ENCODE data around the gene PDCD1.
"Not testable (repeated sequence)": the region's sequence is repeated elsewhere in the genome, so short reads cannot be mapped to it uniquely, and the experiment has no call there.

PDCD1 gene

DNA sequence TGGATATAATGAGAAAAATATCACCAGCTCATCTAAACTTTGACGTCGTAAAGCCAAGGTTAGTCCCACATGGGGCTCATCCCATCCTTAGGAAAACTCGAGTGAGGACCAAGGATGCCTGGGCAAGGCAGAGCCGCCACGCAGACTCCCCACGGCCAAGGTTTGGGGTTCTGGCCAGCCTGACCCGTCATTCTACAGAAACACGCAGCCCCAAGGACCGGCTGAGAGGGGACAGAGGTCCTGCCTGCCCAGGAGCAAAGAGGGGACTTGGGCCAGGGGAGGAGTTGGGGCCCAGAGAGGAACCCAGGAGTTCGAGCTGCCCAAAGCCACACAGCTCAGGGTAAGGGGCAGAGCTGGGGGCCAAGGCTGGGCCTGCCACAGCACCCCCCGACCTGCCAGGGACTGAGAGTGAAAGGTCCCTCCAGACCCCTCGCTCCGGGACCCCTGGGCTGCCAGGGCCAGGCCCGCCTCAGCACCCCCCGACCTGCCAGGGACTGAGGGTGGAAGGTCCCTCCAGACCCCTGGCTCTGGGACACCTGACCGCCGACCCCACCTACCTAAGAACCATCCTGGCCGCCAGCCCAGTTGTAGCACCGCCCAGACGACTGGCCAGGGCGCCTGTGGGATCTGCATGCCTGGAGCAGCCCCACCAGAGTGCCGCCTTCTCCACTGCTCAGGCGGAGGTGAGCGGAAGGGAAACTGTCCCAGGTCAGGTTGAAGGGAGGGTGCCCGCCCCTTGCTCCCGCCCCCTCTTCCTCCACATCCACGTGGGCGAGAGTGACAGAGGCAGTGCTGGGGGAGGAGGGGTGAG lies at the start of gene PDCD1:
TSS of gene PDCD1 (minus strand) at position 689 of the 811 bp plus-strand sequence. CDS start at position 633, 56 bp downstream.
- no peak for TF ChIP-seq POLR2A (IDR thresholded peaks at IDR 0.05; ENCODE audit: low read depth, low read length)
- no peak for FAIRE-seq
- no peak for DNase-seq (ENCODE audit: insufficient read length, low spot score)

DNA sequence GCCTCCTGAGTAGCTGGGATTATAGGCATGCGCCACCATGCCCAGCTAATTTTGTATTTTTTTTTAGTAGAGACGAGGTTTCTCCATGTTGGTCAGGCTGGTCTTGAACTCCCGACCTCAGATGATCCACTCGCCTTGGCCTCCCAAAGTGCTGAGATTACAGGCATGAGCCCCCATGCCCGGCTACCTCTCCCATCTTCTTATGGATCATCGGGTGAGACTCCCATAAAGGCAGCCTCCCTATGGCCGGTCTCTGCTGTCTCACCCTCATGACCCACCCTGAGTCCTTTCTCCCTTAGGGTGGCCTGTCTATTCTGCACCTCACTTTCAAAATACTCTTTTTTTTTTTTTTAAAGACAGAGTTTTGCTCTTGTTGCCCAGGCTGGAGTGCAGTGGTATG lies 49.1 kb upstream of the PDCD1 start:
- FAIRE-seq; DNase-seq (ENCODE audit: insufficient read length, low spot score): not testable (repeated sequence)

DNA sequence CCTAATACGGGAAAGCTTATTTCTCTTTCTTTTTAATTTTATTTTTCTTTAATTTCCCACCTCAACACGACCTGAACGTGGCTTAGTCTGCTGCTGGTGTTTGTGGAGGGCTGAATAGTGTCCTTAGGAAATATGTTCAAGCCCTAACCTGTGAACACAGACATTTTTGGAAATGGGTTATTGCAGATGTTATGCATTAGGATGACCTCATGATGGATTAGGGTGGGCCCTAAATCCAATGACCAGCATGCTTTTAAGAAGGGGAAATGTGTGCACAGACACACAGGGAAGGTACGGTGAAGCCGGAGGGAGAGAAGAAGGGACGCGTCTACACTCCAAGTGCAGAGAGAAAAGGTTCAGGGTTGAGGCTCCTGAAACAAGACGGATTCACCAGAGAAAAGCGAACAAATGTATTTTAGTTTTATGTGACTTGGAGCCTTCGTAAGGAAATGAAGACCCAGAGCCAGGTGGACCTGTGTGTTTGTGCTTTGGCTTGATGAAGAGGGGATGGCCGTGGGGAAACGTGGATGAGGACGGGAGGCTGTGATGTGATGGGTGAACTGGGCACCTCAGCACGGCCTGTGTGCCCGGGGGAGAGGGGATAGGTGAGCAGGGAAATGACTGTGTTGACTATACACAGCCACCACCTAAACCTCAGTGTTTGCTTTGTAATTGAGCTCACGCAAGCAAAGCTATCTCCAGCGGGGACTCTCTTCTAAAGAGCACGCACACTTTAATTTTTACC lies 48.3 kb upstream of the PDCD1 start:
- FAIRE-seq (no peak), DNase-seq (ENCODE audit: insufficient read length, low spot score) (no peak)
- TF ChIP-seq POLR2A (IDR thresholded peaks at IDR 0.05; ENCODE audit: low read depth, low read length) = no peak

DNA sequence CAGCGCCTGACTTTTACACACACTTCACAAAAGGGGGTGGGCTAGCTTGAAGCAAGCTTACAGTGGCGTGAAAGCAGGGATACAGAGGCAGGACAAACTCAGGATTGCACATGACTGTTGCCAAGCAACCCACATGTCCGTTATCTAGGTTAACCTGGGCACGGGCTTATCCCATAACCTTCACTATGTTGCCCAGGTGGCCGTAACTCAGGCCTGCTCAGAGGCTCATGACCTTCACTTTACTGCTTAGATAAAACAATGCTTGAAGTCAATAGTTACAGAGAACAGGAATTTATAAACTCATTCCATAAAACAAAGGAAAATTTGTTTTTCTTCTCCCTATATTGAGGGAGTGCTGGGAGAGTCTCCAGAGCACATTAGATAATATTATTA lies 47.7 kb upstream of the PDCD1 start:
- not testable (repeated sequence) for FAIRE-seq

DNA sequence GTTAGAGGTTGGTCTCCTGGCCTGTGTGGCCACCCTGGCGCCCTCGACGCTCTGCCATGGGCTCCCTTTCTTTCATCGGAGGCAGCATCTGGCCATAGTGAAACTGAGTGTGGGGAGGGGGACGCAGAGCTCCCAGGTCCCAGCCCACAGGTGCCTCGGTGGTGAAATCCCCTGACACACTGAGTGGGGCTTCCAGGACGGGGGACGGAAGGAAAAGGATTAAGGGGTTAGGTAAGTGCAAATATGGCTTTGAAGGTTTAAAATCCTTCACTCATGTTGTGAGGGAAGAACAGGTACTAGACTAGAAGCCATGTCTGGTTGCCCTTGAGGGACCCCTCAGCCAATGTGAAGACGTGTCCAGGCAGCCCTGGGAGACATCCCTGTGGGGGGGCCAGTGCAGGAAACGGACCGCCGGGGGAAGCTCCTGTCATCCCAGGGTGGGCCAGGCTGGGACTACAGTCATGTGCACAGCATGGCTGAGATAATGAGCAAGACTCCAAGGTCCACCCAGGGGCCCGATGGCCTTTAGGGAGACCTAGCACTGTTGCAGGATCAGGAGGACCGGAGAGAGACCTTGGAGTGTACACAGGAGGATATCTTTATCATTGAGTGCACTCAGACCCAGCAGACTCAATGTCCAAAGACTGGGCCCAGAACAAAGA lies 47.2 kb upstream of the PDCD1 start:
- no peak for TF ChIP-seq POLR2A (IDR thresholded peaks at IDR 0.05; ENCODE audit: low read depth, low read length)
- DNase-seq (ENCODE audit: insufficient read length, low spot score) = no peak

More for the DNA sequence above, 47.7 kb upstream of the PDCD1 start:
- not testable (repeated sequence) for DNase-seq (ENCODE audit: insufficient read length, low spot score)

DNA sequence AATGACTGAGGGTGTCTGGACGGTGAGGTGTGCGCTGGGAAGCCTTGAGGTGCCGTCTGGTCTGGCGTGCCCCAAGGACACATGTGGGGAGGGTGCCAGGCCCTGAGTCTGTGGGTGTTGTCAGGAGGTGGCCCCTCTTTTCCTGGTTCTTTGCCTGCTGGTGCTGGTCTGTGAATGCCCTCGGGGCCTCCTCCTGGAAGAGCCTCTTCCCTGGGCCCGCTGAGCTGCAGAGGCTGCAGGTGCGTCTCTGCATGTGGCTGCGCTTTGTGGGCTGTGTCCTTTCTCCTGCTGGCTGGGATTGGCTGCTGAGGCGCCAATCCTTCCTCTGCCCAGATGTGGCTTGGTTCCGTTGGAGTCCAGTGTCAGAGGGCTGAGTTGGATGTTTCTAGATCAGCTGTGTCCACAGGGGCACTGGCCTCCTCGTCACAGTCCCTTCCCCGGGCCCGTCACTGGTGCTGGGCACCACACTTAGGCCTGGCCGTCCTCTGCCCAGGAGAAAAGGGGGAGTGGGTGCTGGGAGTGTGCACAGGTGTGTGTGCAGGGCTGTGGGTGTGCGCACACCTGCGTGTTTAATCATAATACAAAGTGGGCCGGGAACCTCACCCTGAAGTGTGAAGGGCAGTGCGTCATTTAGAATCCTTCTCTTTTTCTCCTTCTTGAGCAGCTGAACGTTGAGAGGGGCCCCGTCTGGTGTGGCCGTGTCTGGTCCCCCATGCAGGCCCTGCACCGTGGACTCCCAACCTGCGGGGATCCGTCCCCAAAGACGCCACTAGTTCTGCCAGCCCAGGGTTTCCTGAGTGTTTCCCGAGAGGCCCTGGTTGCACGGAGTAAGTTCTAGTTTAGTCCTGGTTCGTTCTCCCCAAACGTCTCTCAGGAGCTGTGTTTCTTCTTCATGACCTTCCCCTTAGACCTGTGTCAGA lies 46.4 kb upstream of the PDCD1 start:
- DNase-seq (ENCODE audit: insufficient read length, low spot score) = no peak
- no peak for FAIRE-seq
- TF ChIP-seq POLR2A (IDR thresholded peaks at IDR 0.05; ENCODE audit: low read depth, low read length) = no peak

More for the DNA sequence above, 47.2 kb upstream of the PDCD1 start:
- FAIRE-seq = no peak

DNA sequence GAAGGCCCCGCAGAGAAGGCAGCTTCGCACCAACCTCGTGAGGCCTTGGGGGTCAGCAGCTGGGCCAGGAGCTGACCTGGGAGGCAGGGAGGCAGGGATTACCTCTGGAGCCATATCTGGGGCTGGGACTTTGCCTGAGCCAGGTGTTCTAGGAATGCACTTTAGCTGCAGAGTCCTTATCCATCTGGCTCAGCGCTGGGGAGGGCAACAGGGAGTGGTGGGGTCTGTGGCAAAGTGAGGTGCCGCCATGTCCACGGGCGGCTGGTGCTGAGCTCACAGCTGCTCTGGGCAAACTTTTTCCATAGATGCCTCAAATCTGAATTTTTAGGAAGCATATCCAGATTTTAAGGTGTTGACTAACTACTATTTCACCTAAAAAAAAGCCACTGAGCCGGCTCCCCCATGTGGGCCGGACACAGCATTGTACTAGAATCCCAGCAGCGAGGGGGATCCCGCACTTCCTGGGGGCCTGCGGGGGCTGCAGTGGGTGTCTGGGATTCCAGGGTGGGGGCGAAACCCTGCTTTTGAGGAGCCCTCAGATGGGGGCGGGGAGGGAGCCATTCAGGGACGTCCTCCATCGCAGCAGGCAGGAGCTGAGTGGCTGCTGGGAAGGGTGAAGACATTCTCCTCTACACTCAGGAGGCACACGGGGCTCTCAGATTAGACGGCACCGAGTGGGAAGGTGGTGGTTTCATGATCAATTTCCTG lies 45.5 kb upstream of the PDCD1 start:
- no peak for TF ChIP-seq POLR2A (IDR thresholded peaks at IDR 0.05; ENCODE audit: low read depth, low read length)
- DNase-seq (ENCODE audit: insufficient read length, low spot score) (no peak), FAIRE-seq (no peak)

DNA sequence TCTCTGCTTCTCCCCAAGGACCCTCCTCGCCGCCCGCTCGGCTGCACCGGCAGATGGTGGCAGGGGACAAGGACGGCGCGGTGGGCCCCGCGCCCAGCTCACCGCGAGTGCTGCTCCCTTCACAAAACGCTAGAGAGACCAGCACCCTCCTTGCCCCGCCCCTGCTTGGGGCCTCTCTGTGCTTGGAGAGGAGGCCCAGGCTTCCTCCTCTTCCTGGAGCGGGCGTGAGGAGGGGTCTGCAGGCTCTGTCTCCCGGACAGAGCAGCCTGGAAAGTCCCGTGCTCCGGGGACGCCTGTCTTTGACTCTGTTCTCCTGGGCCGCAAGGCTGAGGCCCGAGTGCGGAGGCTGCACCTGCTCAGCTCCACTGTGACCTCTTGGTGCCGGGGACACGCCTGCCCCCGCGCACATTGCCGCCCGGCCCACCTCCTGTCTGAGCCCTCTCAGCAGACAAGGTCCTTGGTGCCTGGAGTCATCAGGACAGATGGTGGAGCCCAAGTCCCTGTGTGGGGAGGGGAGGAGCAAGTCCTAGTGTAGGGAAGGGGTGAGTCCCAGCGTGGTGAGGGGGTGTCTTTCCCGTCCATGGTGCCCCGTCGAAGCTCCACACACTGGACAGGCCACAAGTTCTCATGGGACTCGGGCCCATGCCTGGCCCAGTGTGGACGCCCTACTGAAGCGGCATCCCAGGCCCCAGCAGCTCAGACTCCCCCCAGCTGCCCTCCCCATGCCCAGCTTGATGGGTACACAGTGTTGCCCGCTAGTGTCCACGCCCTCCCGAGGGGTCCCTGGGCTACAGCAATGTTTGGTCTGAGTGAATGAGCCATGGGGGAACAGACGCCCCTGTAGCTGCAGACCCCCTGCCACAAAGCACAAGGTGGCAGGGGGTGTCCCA lies 44.7 kb upstream of the PDCD1 start:
- no peak for FAIRE-seq
- no peak for TF ChIP-seq POLR2A (IDR thresholded peaks at IDR 0.05; ENCODE audit: low read depth, low read length)
- no peak for DNase-seq (ENCODE audit: insufficient read length, low spot score)

DNA sequence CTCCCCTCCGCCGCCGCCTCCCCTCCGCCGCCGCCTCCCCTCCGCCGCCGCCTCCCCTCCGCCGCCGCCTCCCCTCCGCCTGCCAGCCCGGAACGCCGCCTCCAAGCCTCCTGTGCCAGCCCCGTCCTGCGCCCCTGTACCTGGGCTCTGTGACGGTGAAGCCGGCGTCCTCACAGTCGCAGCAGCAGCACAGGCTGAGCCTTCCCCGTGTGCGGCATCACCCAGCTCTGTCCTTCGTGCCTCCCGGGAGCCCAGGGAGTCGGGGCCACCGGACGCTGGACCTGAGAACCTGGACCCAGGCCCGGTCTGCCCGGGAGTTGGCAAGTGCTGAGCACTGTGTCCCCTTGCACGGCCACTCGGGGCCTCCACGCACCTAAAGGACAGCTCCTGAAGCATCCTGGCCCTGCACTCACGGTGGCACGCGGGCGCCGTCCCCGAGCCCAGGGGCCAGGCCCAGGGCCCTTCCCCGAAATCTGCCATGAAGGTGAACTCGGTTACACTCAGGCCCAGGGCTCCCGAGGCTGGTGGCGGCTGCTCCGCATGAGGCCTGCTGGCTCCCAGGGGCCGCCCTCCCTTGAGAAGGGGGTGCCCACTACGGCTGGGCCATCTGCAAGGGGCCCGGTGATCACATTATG lies 43.8 kb upstream of the PDCD1 start:
- no peak for TF ChIP-seq POLR2A (IDR thresholded peaks at IDR 0.05; ENCODE audit: low read depth, low read length)
- FAIRE-seq = no peak

DNA sequence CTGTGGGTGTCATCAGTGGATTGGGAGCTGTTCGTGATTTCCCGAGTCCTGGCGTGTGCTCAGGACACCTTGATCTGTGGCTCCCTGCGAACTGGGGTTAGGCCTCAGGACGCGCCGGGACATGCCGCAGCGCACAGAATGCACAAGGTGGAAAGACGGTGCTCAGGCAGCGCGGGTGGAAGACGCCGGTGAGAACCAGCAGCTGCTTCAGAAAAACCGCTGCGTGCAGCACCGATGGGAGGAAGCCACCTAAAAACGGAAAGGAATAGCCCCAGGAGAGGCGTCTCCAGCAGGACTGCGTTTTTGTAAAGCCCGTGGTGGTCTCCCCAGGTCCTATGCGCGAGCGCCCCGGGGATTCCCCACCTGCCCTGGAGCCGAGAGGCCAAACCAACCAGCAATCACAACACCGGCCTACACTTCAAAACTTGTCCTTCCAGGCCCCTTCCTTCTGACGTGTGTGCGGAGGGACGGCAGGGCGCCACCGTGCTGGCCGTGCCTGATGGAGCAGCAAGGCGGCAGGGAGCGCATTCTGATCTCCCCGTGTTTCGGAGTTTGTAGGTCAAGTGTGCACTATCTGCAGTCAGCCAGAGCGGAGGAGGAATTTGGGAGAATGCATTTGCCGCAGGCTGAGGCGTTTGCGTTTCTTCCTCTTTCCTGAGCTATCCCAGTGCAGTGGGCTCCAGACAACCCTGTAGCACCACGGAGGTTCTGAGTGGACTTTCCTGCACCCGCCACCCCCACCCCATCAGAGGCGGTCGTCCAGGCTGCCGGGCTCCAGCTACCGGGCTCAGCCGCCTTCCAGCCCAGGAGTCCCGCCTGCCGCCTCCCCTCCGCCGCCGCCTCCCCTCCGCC lies 43.0 kb upstream of the PDCD1 start:
- no peak for TF ChIP-seq POLR2A (IDR thresholded peaks at IDR 0.05; ENCODE audit: low read depth, low read length)
- no peak for FAIRE-seq
- DNase-seq (ENCODE audit: insufficient read length, low spot score) = no peak

More for the DNA sequence above, 43.8 kb upstream of the PDCD1 start:
- DNase-seq (ENCODE audit: insufficient read length, low spot score) = no peak

DNA sequence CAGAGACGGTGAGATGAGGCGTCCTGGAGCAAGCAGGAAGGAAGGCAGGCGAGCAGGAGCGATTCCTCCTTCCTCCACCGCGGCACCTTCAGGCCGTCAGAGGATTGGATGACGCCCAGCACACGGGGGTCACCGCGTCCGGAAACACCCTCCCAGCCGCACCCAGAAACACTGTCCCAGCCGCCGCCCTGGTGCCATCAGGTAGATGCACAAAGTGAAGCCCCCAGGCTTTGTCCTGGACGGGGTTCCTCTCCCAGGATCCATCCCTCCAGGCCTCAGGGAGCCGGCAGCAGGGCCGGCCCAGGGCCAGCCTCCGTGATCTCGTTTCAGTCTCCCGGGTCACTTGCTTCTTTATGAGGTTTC lies 42.3 kb upstream of the PDCD1 start:
- no peak for FAIRE-seq
- no peak for DNase-seq (ENCODE audit: insufficient read length, low spot score)
- no peak for TF ChIP-seq POLR2A (IDR thresholded peaks at IDR 0.05; ENCODE audit: low read depth, low read length)

Data from H54 (cell line).